Fibroblast of skin of right biceps (primary cell): ENCODE measurements around the gene FRAS1.
A peak's percentile ranks its signal among the peaks of the same experiment; 100 is the strongest.
"Not testable (repeated sequence)": the region's sequence is repeated elsewhere in the genome, so short reads cannot be mapped to it uniquely, and the experiment has no call there.

Experiments
- DNase-seq: peaks from one replicate; pipeline ENCODE4 v3.0.0-alpha.2; 2013

The FRAS1 gene

GRCh38 chr4:78524009-78524408 lies 466.9 kb downstream of the FRAS1 start:
- no peak for DNase-seq

GRCh38 chr4:78525559-78525958 lies 468.4 kb downstream of the FRAS1 start:
- DNase-seq: no peak

GRCh38 chr4:78527103-78527502 lies 470.0 kb downstream of the FRAS1 start:
- no peak for DNase-seq

- DNase-seq: no peak
Measured at GRCh38 chr4:78527555-78527954, 470.4 kb downstream of the FRAS1 start.

- peak; percentile 73 for DNase-seq
Measured at GRCh38 chr4:78528327-78528726, 471.2 kb downstream of the FRAS1 start.

GRCh38 chr4:78529569-78530209 lies 472.6 kb downstream of the FRAS1 start:
- peak; percentile 64 for DNase-seq

- DNase-seq: no peak
Measured at GRCh38 chr4:78532046-78532445, 474.9 kb downstream of the FRAS1 start.

- no peak for DNase-seq
Measured at GRCh38 chr4:78533854-78534253, 476.7 kb downstream of the FRAS1 start.

- no peak for DNase-seq
Measured at GRCh38 chr4:78534286-78534955, 477.3 kb downstream of the FRAS1 start.

GRCh38 chr4:78542373-78542772 lies 485.2 kb downstream of the FRAS1 start:
- DNase-seq: peak; percentile 52

- no peak for DNase-seq
Measured at GRCh38 chr4:78543424-78544125, 486.5 kb downstream of the FRAS1 start.

- DNase-seq: no peak
Measured at GRCh38 chr4:78544678-78545077, 487.6 kb downstream of the FRAS1 start.

- DNase-seq: peak; percentile 28
Measured at GRCh38 chr4:78545275-78546246, 488.4 kb downstream of the FRAS1 start.

- DNase-seq: not testable (repeated sequence)
Measured at GRCh38 chr4:78547899-78548298, 490.8 kb downstream of the FRAS1 start.

- not testable (repeated sequence) for DNase-seq
Measured at GRCh38 chr4:78548889-78549288, 491.8 kb downstream of the FRAS1 start.

- DNase-seq: no peak
Measured at GRCh38 chr4:78551420-78552351, 494.6 kb downstream of the FRAS1 start, which contains the start of gene ANXA3. Gene ANXA3, plus strand, starts transcription at chr4:78551770. Its CDS starts 2,704 bp downstream, at chr4:78554474.

- peak; percentile 49 for DNase-seq
Measured at GRCh38 chr4:78552389-78553042, 495.4 kb downstream of the FRAS1 start.

GRCh38 chr4:78553043-78553396 lies 495.9 kb downstream of the FRAS1 start:
- DNase-seq: no peak

GRCh38 chr4:78553529-78554060 lies 496.5 kb downstream of the FRAS1 start:
- no peak for DNase-seq

- no peak for DNase-seq
Measured at GRCh38 chr4:78556665-78557064, 499.5 kb downstream of the FRAS1 start.

GRCh38 chr4:78557841-78558240 lies 500.7 kb downstream of the FRAS1 start:
- DNase-seq: no peak
